Left lung (tissue), 10 donors: Measurements from ENCODE around the gene PTPN5. TPM values are rescaled to one million over a fixed set of nuclear protein-coding genes. Genes with fewer than 3 reads are reported as not detected.
A peak's percentile ranks its signal among the peaks of the same experiment; 100 is the strongest.

ENCODE experiments used
- ATAC-seq: fragments of 200-7000 bp; cut with Tn5 transposase; one replicate; pipeline ENCODE4 v1.9.1; 2020; ENCODE audit warnings: moderate library complexity
- DNase-seq, 4 donors: peaks; one replicate each; pipeline ENCODE4 v3.0.0-alpha.2; 2013 to 2020
- H3K27ac ChIP-seq, 2 donors: fragments of 200-600 bp; sonication (generic) in 1 of 2; one replicate each; pipeline versions ENCODE4 v1.5.0 to v1.8.0; 2020 to 2021
- H3K27me3 ChIP-seq, 2 donors: fragments of 200-600 bp; sonication (generic) in 1 of 2; one replicate each; pipeline versions ENCODE4 v1.5.0 to v1.8.0; 2020 to 2021
- H3K36me3 ChIP-seq, 2 donors: fragments of 200-600 bp; sonication (generic) in 1 of 2; one replicate each; pipeline versions ENCODE4 v1.5.0 to v1.8.0; 2020 to 2021
- H3K4me1 ChIP-seq, 2 donors: fragments of 200-600 bp; one replicate each; pipeline ENCODE4 v1.8.0; 2021
- H3K4me3 ChIP-seq, 2 donors: fragments of 200-600 bp; sonication (generic) in 1 of 2; one replicate each; pipeline versions ENCODE4 v1.5.0 to v1.8.0; 2020 to 2021; ENCODE audit warnings: mild to moderate bottlenecking in 1 of 2
- H3K9me3 ChIP-seq, 2 donors: fragments of 200-600 bp; sonication (generic) in 1 of 2; one replicate each; pipeline versions ENCODE4 v1.5.0 to v1.8.0; 2020 to 2021
- CTCF ChIP-seq, 2 donors: fragments of 200-600 bp; sonication (generic) in 1 of 2; IDR thresholded peaks; one replicate each; pipeline versions ENCODE4 v1.5.0 to v1.8.0; 2021; ENCODE audit warnings: antibody characterized with exemption in 2 of 2
- intact Hi-C, 2 donors: fragments of 100-400 bp; cut with DNase I; formaldehyde crosslinking; loops; one replicate each; pipeline versions ENCODE4 v1.11.2 to v1.14.2; 2022
- polyA plus RNA-seq, 6 donors: library from polyadenylated mRNA; unstranded; fragments of 120-200 nt; gene quantifications; one replicate each; pipeline ENCODE4 v1.2.1, GENCODE V29; 2013; ENCODE audit not compliant: insufficient read length in 6 of 6
- total RNA-seq, 2 donors: library from RNA; stranded (reverse); fragmentation: NEBNext Ultra II Directional; extraction: Animal tissue kit (Norgen Biotek cat#: 25700); gene quantifications; one replicate each; pipeline ENCODE4 v1.2.1, GENCODE V29; 2021
- donor health status: DM: no; HTN: yes; CAD: no.
- donor health status: DM: no; HTN: no; CAD: no.

The PTPN5 gene
- total and polyA plus RNA-seq, 8 donors, result 0.13 to 1.4 (median 0.83) TPM; not detected in 1

GRCh38 chr11:18761144-18761543 is 30.5 kb downstream of the PTPN5 start:
- Histone ChIP-seq H3K36me3 (no peaks in the 10 kb centered on the region), H3K4me1 (no peaks in the 10 kb centered on the region), H3K27me3 (peaks cover 0 to 9% of the 10 kb centered on the region in 2 donors), H3K4me3 (no peak overlapping the region), H3K27ac (no peak overlapping the region), H3K9me3 (no peaks in the 10 kb centered on the region)
- intact Hi-C loops, result no loop called here
- DNase-seq (no peak), ATAC-seq (no peak)
- no peak for TF ChIP-seq CTCF (IDR thresholded peaks at IDR 0.05)

- no peak overlapping the region for H3K27ac ChIP-seq
- DNase-seq (peak in 2 of 4 donors; percentile 35 to 36), ATAC-seq (no peak)
- intact Hi-C loops, result no loop called here
- H3K4me3 ChIP-seq, result no peak overlapping the region
- TF ChIP-seq CTCF (IDR thresholded peaks at IDR 0.05), result no peak
- no peaks in the 10 kb centered on the region for H3K36me3 ChIP-seq
- H3K27me3 ChIP-seq, result no peaks in the 10 kb centered on the region
- H3K9me3 ChIP-seq, result no peaks in the 10 kb centered on the region
- H3K4me1 ChIP-seq, result no peaks in the 10 kb centered on the region
Measured at GRCh38 chr11:18757811-18758210, 33.8 kb downstream of the PTPN5 start.

GRCh38 chr11:18756889-18757288 is 34.7 kb downstream of the PTPN5 start:
- Histone ChIP-seq H3K9me3 (no peaks in the 10 kb centered on the region), H3K4me3 (no peak overlapping the region), H3K4me1 (no peaks in the 10 kb centered on the region), H3K27me3 (no peaks in the 10 kb centered on the region), H3K27ac (no peak overlapping the region), H3K36me3 (no peaks in the 10 kb centered on the region)
- ATAC-seq, result no peak
- intact Hi-C loops, result no loop called here
- no peak for DNase-seq
- TF ChIP-seq CTCF (IDR thresholded peaks at IDR 0.05), result no peak

- TF ChIP-seq CTCF (IDR thresholded peaks at IDR 0.05), result no peak
- H3K4me3 ChIP-seq, result no peak overlapping the region
- no peak overlapping the region for H3K27ac ChIP-seq
- H3K36me3 ChIP-seq, result no peaks in the 10 kb centered on the region
- DNase-seq (no peak), ATAC-seq (no peak)
- no peaks in the 10 kb centered on the region for H3K9me3 ChIP-seq
- no peaks in the 10 kb centered on the region for H3K27me3 ChIP-seq
- intact Hi-C loops, result no loop called here
- H3K4me1 ChIP-seq, result no peaks in the 10 kb centered on the region
Measured at GRCh38 chr11:18754308-18754707, 37.3 kb downstream of the PTPN5 start.

- no peaks in the 10 kb centered on the region for H3K4me1 ChIP-seq
- H3K27me3 ChIP-seq, result no peaks in the 10 kb centered on the region
- intact Hi-C loops, result no loop called here
- no peaks in the 10 kb centered on the region for H3K36me3 ChIP-seq
- no peak overlapping the region for H3K27ac ChIP-seq
- TF ChIP-seq CTCF (IDR thresholded peaks at IDR 0.05), result no peak
- ATAC-seq (no peak), DNase-seq (no peak)
- no peak overlapping the region for H3K4me3 ChIP-seq
- no peaks in the 10 kb centered on the region for H3K9me3 ChIP-seq
Measured at GRCh38 chr11:18752502-18752901, 39.1 kb downstream of the PTPN5 start.
